Astrocyte (in vitro differentiated cells and primary cell): Measurements from ENCODE around the gene RAN. TPM values are rescaled to one million over a fixed set of nuclear protein-coding genes. Genes with fewer than 3 reads are reported as not detected.
A peak's percentile ranks its signal among the peaks of the same experiment; 100 is the strongest.

Experiments
- DNase-seq: peaks from one replicate; pipeline ENCODE4 v3.0.0-alpha.2; 2010; ENCODE audit warnings: low read depth
- FAIRE-seq: peaks from 2 replicates; lab custom pipeline; 2011; peaks lifted over from hg19 to GRCh38; lab: Jason Lieb, UNC
- H2AFZ ChIP-seq: 2 replicates; pipeline ENCODE4 v1.6.0; 2012; ENCODE audit warnings: low read depth, low read length, inconsistent platforms
- H3K27ac ChIP-seq: 2 replicates; pipeline ENCODE4 v1.5.1; 2011; ENCODE audit warnings: low read depth, low read length, inconsistent platforms
- H3K27me3 ChIP-seq: 2 replicates; pipeline ENCODE4 v1.6.0; 2011; ENCODE audit warnings: low read length, inconsistent platforms; ENCODE audit not compliant: insufficient read depth
- H3K36me3 ChIP-seq: 2 replicates; pipeline ENCODE4 v1.5.1; 2011; ENCODE audit warnings: low read length, inconsistent platforms; ENCODE audit not compliant: insufficient read depth
- H3K4me1 ChIP-seq: 2 replicates; pipeline ENCODE4 v1.5.1; 2011; ENCODE audit warnings: low read length, inconsistent platforms; ENCODE audit not compliant: insufficient read depth
- H3K4me2 ChIP-seq: 2 replicates; pipeline ENCODE4 v1.6.0; 2012; ENCODE audit warnings: low read length, inconsistent platforms
- H3K4me3 ChIP-seq: 2 replicates; pipeline ENCODE4 v1.5.1; 2011; ENCODE audit warnings: low read depth, mild to moderate bottlenecking, low read length, inconsistent platforms; ENCODE audit not compliant: insufficient read depth
- H3K79me2 ChIP-seq: 2 replicates; pipeline ENCODE4 v1.6.0; 2012; ENCODE audit warnings: mild to moderate bottlenecking, low read length, inconsistent platforms; ENCODE audit not compliant: insufficient read depth
- H3K9ac ChIP-seq: 2 replicates; pipeline ENCODE4 v1.6.0; 2012; ENCODE audit warnings: mild to moderate bottlenecking, low read length, inconsistent platforms
- H3K9me3 ChIP-seq: 2 replicates; pipeline ENCODE4 v1.5.1; 2012; ENCODE audit warnings: low read depth, mild to moderate bottlenecking, low read length, inconsistent platforms; ENCODE audit not compliant: insufficient read depth
- H4K20me1 ChIP-seq: 2 replicates; pipeline ENCODE4 v1.6.0; 2012; ENCODE audit warnings: low read length, inconsistent platforms; ENCODE audit not compliant: insufficient read depth
- H3K27ac Mint-ChIP-seq: one replicate; pipeline ENCODE4 v1.8.0; 2021; ENCODE audit warnings: mild to moderate bottlenecking, mixed read lengths; ENCODE audit not compliant: unreplicated experiment
- H3K27me3 Mint-ChIP-seq: one replicate; pipeline ENCODE4 v1.8.0; 2021; ENCODE audit warnings: low read depth, mixed read lengths; ENCODE audit not compliant: unreplicated experiment
- H3K36me3 Mint-ChIP-seq: one replicate; pipeline ENCODE4 v1.8.0; 2021; ENCODE audit warnings: low read depth, mixed read lengths; ENCODE audit not compliant: unreplicated experiment
- H3K4me1 Mint-ChIP-seq: one replicate; pipeline ENCODE4 v1.8.0; 2021; ENCODE audit warnings: low read depth, mixed read lengths; ENCODE audit not compliant: unreplicated experiment
- H3K4me3 Mint-ChIP-seq: one replicate; pipeline ENCODE4 v1.8.0; 2021; ENCODE audit warnings: mild to moderate bottlenecking, moderate library complexity, mixed read lengths; ENCODE audit not compliant: unreplicated experiment
- H3K9me3 Mint-ChIP-seq: one replicate; pipeline ENCODE4 v1.8.0; 2021; ENCODE audit warnings: mild to moderate bottlenecking, mixed read lengths; ENCODE audit not compliant: unreplicated experiment
- CTCF ChIP-seq: IDR thresholded peaks from 2 replicates; pipeline ENCODE4 v1.5.1; 2011; ENCODE audit warnings: low read depth, mild to moderate bottlenecking, inconsistent platforms, low read length, moderate library complexity; ENCODE audit not compliant: insufficient read depth
- EZH2 ChIP-seq: IDR thresholded peaks from 2 replicates; pipeline ENCODE4 v1.6.1; 2012; ENCODE audit warnings: mild to moderate bottlenecking, low read length, inconsistent platforms; ENCODE audit not compliant: insufficient read depth
- total RNA-seq: library from RNA; stranded (reverse); gene quantifications from 2 replicates; pipeline ENCODE4 v1.2.1, GENCODE V29; 2021

RAN gene
- total RNA-seq, 1 donor from 2014 or later = 872 TPM

- H3K4me1 Mint-ChIP-seq = peaks cover 22% of the 10 kb centered on the region
Measured at GRCh38 chr12:130831876-130832405, 39.9 kb upstream of the RAN start.

GRCh38 chr12:130832561-130833209 is 39.2 kb upstream of the RAN start:
- Mint-ChIP-seq H3K36me3 (no peaks in the 10 kb centered on the region), H3K27ac (no peak overlapping the region), H3K4me3 (no peak overlapping the region), H3K9me3 (no peaks in the 10 kb centered on the region), H3K4me1 (peaks cover 24% of the 10 kb centered on the region), H3K27me3 (no peaks in the 10 kb centered on the region)
- TF ChIP-seq EZH2 (no peak), CTCF (no peak)
- H3K27ac ChIP-seq = no peak overlapping the region
- no peaks in the 10 kb centered on the region for H3K27me3 ChIP-seq
- H3K4me2 ChIP-seq = peak overlapping the region; percentile 4
- H3K9me3 ChIP-seq = no peaks in the 10 kb centered on the region
- no peaks in the 10 kb centered on the region for H3K36me3 ChIP-seq
- no peak overlapping the region for H2AFZ ChIP-seq
- H3K4me1 ChIP-seq = peaks cover 6% of the 10 kb centered on the region
- H4K20me1 ChIP-seq = peaks cover 87% of the 10 kb centered on the region
- H3K4me3 ChIP-seq = no peak overlapping the region
- DNase-seq = peak; percentile 55
- no peak overlapping the region for H3K9ac ChIP-seq
- peaks cover 96% of the 10 kb centered on the region for H3K79me2 ChIP-seq
- FAIRE-seq = no peak

More at GRCh38 chr12:130831876-130832405, 39.9 kb upstream of the RAN start:
- H3K4me2 ChIP-seq = no peak overlapping the region
- no peak overlapping the region for H3K4me3 Mint-ChIP-seq
- H3K27me3 Mint-ChIP-seq = no peaks in the 10 kb centered on the region
- H3K27me3 ChIP-seq = no peaks in the 10 kb centered on the region
- TF ChIP-seq CTCF = no peak
- TF ChIP-seq EZH2 = no peak
- no peaks in the 10 kb centered on the region for H3K9me3 Mint-ChIP-seq
- H2AFZ ChIP-seq = no peak overlapping the region
- H3K27ac Mint-ChIP-seq = no peak overlapping the region
- H3K36me3 Mint-ChIP-seq = no peaks in the 10 kb centered on the region
- peaks cover 96% of the 10 kb centered on the region for H3K79me2 ChIP-seq
- DNase-seq = no peak
- H3K27ac ChIP-seq = no peak overlapping the region
- H3K36me3 ChIP-seq = no peaks in the 10 kb centered on the region
- peaks cover 6% of the 10 kb centered on the region for H3K4me1 ChIP-seq
- no peaks in the 10 kb centered on the region for H3K9me3 ChIP-seq
- no peak overlapping the region for H3K9ac ChIP-seq
- FAIRE-seq = no peak
- peaks cover 85% of the 10 kb centered on the region for H4K20me1 ChIP-seq
- H3K4me3 ChIP-seq = no peak overlapping the region

- H3K9me3 Mint-ChIP-seq = no peaks in the 10 kb centered on the region
- H3K27ac Mint-ChIP-seq = no peak overlapping the region
- H3K27ac ChIP-seq = no peak overlapping the region
- no peak overlapping the region for H3K9ac ChIP-seq
- peaks cover 87% of the 10 kb centered on the region for H3K79me2 ChIP-seq
- no peak overlapping the region for H3K4me3 Mint-ChIP-seq
- FAIRE-seq (no peak), DNase-seq (no peak)
- H2AFZ ChIP-seq = no peak overlapping the region
- no peaks in the 10 kb centered on the region for H3K27me3 Mint-ChIP-seq
- H3K4me1 ChIP-seq = peaks cover 19% of the 10 kb centered on the region
- peaks cover 76% of the 10 kb centered on the region for H4K20me1 ChIP-seq
- no peak for TF ChIP-seq EZH2
- no peak for TF ChIP-seq CTCF
- H3K4me2 ChIP-seq = no peak overlapping the region
- no peak overlapping the region for H3K4me3 ChIP-seq
- H3K36me3 Mint-ChIP-seq = no peaks in the 10 kb centered on the region
- H3K9me3 ChIP-seq = no peaks in the 10 kb centered on the region
- H3K4me1 Mint-ChIP-seq = peaks cover 30% of the 10 kb centered on the region
- no peaks in the 10 kb centered on the region for H3K27me3 ChIP-seq
- H3K36me3 ChIP-seq = no peaks in the 10 kb centered on the region
Measured at GRCh38 chr12:130835011-130835410, 36.9 kb upstream of the RAN start.
